Ectodermal cell (in vitro differentiated cells): ENCODE results near the gene FHL3.

Experiments used
- H3K27ac ChIP-seq: 2 replicates; pipeline ENCODE4 v1.7.0; 2013; ENCODE audit warnings: mild to moderate bottlenecking, low read depth, low read length; ENCODE audit not compliant: insufficient read depth, poor library complexity, severe bottlenecking
- H3K27me3 ChIP-seq: 2 replicates; pipeline ENCODE4 v1.7.0; 2013; ENCODE audit warnings: mild to moderate bottlenecking, low read length; ENCODE audit not compliant: insufficient read depth, control insufficient read depth, poor library complexity, severe bottlenecking
- H3K36me3 ChIP-seq: one replicate; pipeline ENCODE4 v1.7.0; 2013; ENCODE audit warnings: low read length; ENCODE audit not compliant: control insufficient read depth, insufficient read depth
- H3K4me1 ChIP-seq: one replicate; pipeline ENCODE4 v1.7.0; 2013; ENCODE audit warnings: low read length; ENCODE audit not compliant: control insufficient read depth, insufficient read depth
- H3K4me3 ChIP-seq: 2 replicates; pipeline ENCODE4 v1.7.0; 2013; ENCODE audit warnings: low read depth, low read length, control low read depth; ENCODE audit not compliant: insufficient read depth
- H3K9me3 ChIP-seq: 2 replicates; pipeline ENCODE4 v1.7.0; 2013; ENCODE audit warnings: mild to moderate bottlenecking, low read length, moderate library complexity; ENCODE audit not compliant: control insufficient read depth
- WGBS, 2 experiments: methylation state at CpG; one replicate each; pipeline ENCODE4 v1.1.7; 2013; ENCODE audit warnings: missing lambda C conversion rate in 2 of 2; 5-methylcytosine and 5-hydroxymethylcytosine counted together

The FHL3 gene

DNA sequence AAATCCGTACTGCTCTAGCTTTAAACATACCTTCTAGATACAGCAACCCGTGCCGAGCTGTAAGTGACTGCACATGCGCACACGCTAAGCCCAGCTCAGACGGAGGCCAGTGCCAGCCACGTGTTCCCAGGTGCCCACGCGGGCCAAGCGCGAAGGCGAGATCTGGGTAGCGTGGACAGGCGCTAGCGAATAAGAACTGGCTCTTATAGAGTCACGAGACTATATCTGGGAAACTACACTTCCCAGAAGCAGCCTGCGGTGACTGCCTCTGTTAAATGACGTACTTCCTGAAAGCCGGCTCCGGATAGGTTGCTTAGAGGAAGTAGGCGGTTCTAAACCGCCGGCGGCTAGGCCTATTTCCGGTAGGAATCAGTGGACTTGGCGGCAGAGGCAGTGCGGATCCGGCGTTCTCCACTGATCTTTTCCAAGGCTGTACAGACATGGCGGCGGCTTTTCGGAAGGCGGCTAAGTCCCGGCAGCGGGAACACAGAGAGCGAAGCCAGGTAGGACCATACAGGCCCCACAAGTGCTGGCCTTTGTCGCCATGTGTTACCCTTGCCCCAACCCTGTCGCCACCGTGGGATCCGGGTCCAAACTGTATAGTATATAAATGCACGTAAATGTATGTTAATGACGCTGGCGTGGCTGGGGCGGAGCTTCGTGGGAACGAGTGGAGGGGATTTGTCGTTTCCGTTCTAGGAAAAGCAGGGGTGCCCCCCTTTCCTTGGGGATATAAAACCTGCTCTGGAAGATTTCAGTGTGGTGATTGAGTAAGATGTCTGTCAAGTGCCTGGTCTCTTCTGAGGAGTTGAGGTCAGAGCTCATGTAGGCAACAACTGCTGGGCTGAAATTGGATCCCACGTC is 7.3 kb upstream of the FHL3 start, which contains the start of gene UTP11:
Gene UTP11 (plus strand): TSS at position 372 of the 864 bp plus-strand sequence. CDS start 69 bp downstream, at position 441.
- H3K27ac ChIP-seq: peak within 1 kb of the TSS; percentile 87
- WGBS, 2 experiments: 3 to 4% methylated on average over 49 of the region's 49 CpGs
- peaks cover 8% of the 10 kb centered on the region for H3K4me1 ChIP-seq
- H3K9me3 ChIP-seq: no peaks in the 10 kb centered on the region
- H3K4me3 ChIP-seq: peak within 1 kb of the TSS; percentile 92
- H3K36me3 ChIP-seq: peaks cover 8% of the 10 kb centered on the region
- no peaks in the 10 kb centered on the region for H3K27me3 ChIP-seq

DNA sequence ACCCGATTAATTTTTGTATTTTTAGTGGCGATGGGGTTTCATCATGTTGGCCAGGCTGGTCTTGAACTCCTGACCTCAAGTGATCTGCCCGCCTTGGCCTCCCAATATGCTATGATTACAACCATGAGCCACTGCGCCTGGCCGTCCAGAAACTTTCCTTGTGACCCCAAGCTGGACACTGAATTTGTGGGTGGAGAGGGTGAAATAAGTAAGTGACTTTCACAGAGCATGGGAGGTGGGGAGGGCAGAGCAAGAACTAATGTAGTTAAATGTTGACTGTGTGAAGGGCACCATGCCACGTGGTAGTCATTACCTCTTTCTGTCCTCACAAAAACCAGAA is 4.5 kb upstream of the FHL3 start:
- 77% methylated on average over 6 of the region's 6 CpGs for WGBS, 2 experiments
- Histone ChIP-seq H3K27me3 (no peaks in the 10 kb centered on the region), H3K36me3 (no peaks in the 10 kb centered on the region), H3K4me1 (peaks cover 16% of the 10 kb centered on the region), H3K27ac (no peak overlapping the region), H3K9me3 (no peaks in the 10 kb centered on the region), H3K4me3 (no peak overlapping the region)

DNA sequence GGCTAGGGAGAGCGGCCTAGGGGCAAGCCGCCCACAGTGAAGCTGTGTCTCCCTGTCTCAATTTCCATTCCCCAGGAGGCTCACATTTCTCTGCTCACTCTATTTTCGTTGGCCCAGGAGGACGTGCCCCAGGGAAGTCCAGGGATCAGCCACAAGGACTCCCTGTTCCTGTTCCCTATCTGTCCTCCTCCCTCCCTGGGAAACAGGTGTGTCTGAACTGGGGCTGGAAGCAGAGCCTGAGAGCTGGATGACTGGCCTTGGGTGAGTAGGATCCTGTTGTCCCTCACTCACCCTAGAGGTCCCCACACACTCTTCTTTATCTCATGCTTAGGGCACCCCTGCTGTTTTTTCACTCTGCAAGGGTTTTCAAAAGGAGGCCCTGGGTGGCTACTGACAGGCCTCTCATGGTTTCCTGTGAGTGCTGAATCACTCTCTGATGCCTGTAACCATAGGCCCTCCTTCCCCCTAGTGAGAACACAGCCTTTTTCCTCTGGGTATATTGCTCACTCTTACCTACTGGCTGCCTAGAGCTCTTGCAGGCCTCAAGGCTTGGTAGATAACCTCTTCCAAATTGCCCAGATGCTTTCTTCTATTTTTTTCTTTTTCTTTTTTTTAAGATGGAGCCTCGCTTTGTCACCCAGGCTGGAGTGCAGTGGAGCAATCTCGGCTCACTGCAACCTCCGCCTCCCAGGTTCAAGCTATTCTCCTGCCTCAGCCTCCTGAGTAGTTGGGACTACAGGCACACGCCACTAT is 4.0 kb upstream of the FHL3 start:
- peak overlapping the region; percentile 11 for H3K27ac ChIP-seq
- H3K4me3 ChIP-seq: no peak overlapping the region
- H3K36me3 ChIP-seq: no peaks in the 10 kb centered on the region
- H3K4me1 ChIP-seq: peaks cover 16% of the 10 kb centered on the region
- H3K9me3 ChIP-seq: no peaks in the 10 kb centered on the region
- 63 to 66% methylated on average over 8 of the region's 8 CpGs for WGBS, 2 experiments
- no peaks in the 10 kb centered on the region for H3K27me3 ChIP-seq

DNA sequence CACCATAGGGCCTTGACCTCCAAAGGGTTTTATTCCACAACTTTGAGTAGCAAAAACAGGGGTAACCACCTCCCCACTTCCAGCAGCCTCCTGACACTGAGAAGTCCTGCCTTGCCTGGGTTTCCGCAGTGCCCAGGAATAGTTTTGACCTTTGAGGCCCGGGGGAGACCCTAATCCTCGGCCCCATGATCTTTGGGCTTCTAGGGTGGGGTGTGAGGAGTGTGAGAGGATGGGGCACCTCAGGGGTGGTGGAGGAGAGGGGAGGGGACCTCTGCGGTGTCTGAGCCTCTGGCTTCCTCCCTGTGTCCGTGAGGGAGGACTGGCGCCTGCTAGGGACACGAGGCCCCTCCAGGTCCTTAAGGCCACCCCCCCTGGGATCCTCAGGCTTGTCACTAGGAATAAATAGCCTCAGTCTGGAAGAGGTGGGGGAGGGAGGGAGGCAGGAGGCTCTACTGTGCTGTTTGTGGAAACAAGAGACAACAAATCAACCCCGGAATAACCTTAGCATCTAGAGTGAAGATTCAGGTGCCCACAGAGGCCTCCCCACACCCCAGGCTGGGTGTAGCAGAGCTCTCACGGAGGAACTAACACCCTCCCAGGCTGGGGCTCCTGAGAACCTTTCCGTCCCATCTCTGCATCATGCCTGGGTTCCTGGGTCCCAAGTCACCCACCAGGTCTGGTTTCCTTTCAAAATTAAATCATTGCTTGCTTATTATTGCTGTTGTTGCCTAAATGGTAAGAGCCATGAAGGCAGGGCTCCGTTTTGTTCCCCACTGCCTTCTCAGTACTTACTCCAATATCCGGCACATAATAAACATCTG is 904 bp upstream of the FHL3 start:
- H3K4me3 ChIP-seq: peak overlapping the region; percentile 34
- 71 to 74% methylated on average over 12 of the region's 12 CpGs for WGBS, 2 experiments
- H3K27me3 ChIP-seq: no peaks in the 10 kb centered on the region
- H3K9me3 ChIP-seq: no peaks in the 10 kb centered on the region
- H3K27ac ChIP-seq: no peak overlapping the region
- peaks cover 29% of the 10 kb centered on the region for H3K4me1 ChIP-seq
- no peaks in the 10 kb centered on the region for H3K36me3 ChIP-seq

DNA sequence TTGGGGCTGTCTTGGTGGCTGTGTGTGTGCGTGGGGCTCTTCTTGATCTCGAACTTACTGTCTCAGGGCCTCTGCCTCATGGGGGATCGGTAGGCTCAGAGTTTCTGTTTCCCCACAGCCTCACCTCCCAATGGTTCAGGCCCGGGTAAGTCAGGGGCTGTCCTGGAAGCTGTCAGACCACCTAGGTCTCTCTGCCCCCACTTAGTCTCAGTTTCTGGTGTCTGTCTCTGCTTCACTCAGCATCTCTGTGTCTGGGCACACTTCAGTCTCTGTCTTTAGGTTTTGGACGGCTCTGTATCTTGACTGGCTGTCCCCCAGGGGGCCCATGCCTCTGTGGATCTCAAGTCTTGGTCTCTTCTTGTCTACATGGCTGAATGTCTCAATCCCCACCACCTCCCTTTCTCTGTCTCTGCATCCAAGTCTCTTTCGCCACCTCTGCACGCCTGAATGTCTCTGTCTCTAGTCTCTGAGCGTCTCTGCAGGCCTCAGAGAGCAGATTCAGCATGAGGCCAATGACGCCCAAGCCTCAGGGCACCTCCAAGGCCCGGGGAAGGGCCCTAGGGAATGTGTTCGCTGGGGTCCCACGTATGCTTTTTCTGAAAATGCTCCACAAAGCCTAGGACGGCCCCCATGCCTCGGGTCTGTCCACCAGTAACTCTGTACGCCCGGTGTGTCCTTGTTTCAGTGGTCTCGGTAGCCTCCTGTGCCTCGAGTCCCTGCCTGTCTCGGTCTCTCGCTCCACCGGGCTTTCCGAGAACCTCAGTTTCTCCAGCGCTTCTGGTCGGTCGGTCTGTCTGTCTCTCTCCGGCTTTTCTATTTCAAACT is 818 bp downstream of the FHL3 start:
- Histone ChIP-seq H3K36me3 (no peaks in the 10 kb centered on the region), H3K27ac (no peak overlapping the region), H3K4me1 (peaks cover 47% of the 10 kb centered on the region), H3K9me3 (no peaks in the 10 kb centered on the region), H3K27me3 (no peaks in the 10 kb centered on the region), H3K4me3 (peak overlapping the region; percentile 50)
- 11 to 12% methylated on average over 26 of the region's 26 CpGs for WGBS, 2 experiments

DNA sequence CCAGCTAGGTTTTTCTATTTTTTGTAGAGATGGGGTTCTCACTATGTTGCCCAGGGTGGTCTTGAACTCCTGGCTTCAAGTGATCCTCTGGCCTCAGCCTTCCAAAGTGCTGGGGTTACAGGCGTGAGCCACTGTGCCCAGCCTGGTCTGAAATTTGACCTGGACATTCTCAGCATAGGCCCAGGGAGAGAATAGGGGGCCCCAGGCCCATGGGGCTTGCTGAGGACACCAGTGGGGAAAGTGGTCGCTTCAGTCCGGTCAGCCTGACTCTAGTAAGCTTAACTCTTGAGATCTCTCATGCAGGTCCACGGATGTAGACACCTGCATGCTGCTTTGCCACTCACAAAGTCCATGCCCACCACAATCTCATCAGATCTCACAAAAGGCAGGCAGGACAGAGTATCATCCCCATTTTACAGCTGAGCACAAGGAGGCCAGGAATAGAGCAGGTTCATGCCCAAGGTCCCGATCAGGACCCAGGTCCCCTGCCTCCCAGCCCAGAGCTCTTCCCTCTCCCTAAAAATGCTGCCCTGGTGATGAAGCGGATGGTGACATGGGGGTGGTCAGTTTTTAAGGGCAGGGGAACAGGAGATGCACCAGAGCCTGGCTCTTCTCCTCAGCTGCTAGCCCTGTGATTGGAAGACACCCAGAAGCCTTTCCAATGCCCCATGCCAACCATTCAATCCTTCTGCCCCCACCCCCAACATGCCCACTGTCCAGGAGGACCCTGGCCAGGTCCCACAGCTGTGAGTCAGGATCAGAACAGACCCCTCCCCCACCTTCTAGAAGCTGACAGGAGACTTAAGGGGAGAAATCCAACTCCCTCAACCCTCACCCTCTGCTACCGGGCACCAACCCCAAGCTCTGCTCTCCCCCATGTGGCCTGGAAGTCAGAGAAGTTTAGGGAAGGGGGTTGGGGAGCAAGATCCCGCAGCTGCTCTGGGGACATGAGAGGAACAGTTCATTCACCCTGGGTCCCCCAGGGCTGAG is 1.8 kb downstream of the FHL3 start:
- Histone ChIP-seq H3K27me3 (no peaks in the 10 kb centered on the region), H3K27ac (no peak overlapping the region), H3K9me3 (no peaks in the 10 kb centered on the region), H3K4me3 (peak overlapping the region; percentile 50), H3K36me3 (no peaks in the 10 kb centered on the region), H3K4me1 (peaks cover 41% of the 10 kb centered on the region)
- 81 to 85% methylated on average over 8 of the region's 8 CpGs for WGBS, 2 experiments

DNA sequence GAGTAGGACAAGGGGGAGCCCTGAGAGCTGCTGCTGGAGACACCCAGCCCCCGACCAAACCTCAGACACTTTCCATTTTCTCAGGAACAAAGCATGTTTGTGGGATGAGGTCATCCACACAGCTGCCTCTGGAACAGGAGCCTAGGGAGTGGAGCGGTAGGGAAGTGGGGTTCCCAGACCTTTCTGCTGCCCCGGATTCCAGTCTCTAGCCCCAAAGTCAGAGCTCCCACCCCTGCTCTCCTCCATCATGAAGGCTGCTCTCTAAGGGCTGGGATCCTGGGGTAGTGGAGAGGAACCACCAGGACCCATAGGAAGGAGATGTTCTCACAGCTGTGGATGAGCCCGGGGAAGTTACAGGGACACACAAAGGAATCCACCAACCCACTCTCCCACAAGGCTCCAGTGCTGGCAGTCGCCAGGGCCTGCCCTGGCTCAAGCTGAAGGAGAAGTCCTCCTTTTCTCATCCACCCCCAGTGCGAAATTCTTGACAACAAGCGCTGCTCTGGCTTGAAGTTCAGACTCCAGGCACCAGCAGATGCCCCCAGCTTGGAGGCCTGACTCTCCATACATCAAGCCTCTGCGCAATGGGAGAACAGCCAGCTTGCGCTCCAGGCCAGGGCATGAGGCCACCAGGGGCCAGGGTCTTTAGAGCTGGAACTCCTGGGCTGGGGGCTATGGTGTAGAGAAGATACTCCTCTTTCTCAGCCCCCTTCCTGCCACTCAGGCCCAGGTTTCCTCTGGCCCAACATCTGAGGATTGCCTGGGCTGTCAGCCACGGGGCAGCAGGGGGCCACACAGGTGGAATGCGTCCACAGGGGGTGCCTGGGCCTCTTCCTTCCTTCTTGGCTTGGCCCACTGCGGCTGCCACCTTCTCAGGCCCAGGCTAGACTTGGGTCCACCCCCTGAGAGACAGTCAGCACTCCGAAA is 4.5 kb downstream of the FHL3 start:
- peaks cover 35% of the 10 kb centered on the region for H3K4me1 ChIP-seq
- no peaks in the 10 kb centered on the region for H3K9me3 ChIP-seq
- H3K27me3 ChIP-seq: no peaks in the 10 kb centered on the region
- WGBS, 2 experiments: 63 to 67% methylated on average over 13 of the region's 13 CpGs
- H3K4me3 ChIP-seq: no peak overlapping the region
- H3K36me3 ChIP-seq: no peaks in the 10 kb centered on the region
- H3K27ac ChIP-seq: peak overlapping the region; percentile 82

DNA sequence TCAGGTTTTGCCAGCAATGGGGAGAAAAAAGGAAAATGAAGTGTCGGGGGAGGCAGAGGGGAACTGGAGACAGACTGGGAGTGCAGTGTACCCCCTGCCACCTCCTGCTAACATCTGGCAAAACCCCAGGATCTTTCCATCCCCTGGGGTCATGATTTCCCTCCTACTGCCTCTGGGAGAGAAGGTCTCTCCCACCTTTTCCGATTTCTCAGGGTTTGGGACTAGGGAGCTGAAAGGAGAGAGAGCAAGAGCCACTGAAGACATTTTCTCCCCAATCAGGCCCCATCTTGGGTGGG is 5.1 kb downstream of the FHL3 start:
- 57 to 73% methylated on average over 2 of the region's 2 CpGs for WGBS, 2 experiments
- peak overlapping the region; percentile 82 for H3K27ac ChIP-seq
- no peaks in the 10 kb centered on the region for H3K36me3 ChIP-seq
- H3K27me3 ChIP-seq: no peaks in the 10 kb centered on the region
- H3K4me3 ChIP-seq: no peak overlapping the region
- no peaks in the 10 kb centered on the region for H3K9me3 ChIP-seq
- H3K4me1 ChIP-seq: peaks cover 33% of the 10 kb centered on the region
